Measurements from ENCODE around the gene NDST4.

NDST4 gene

GRCh38 chr4:114924311-114924710 is 189.1 kb downstream of the NDST4 start:
- DNase-seq (ENCODE audit: low read depth, low spot score), result no peak
- no peak overlapping the region for H3K4me3 ChIP-seq (ENCODE audit: low read length)

GRCh38 chr4:114922592-114922933 is 190.9 kb downstream of the NDST4 start:
- DNase-seq (ENCODE audit: low read depth, low spot score), result no peak
- H3K4me3 ChIP-seq (ENCODE audit: low read length), result no peak overlapping the region

- no peak for DNase-seq (ENCODE audit: low read depth, low spot score)
- H3K4me3 ChIP-seq (ENCODE audit: low read length), result no peak overlapping the region
These were observed 191.4 kb downstream of the NDST4 start for GRCh38 chr4:114921790-114922591.

- H3K4me3 ChIP-seq (ENCODE audit: low read length), result no peak overlapping the region
- no peak for DNase-seq (ENCODE audit: low read depth, low spot score)
These were observed 192.2 kb downstream of the NDST4 start for GRCh38 chr4:114921191-114921590.

- no peak for DNase-seq (ENCODE audit: low read depth, low spot score)
- no peak overlapping the region for H3K4me3 ChIP-seq (ENCODE audit: low read length)
These were observed 202.3 kb downstream of the NDST4 start for GRCh38 chr4:114911111-114911510.

- no peak for DNase-seq (ENCODE audit: low read depth, low spot score)
- no peak overlapping the region for H3K4me3 ChIP-seq (ENCODE audit: low read length)
These were observed 205.9 kb downstream of the NDST4 start for GRCh38 chr4:114907568-114907967.

- H3K4me3 ChIP-seq (ENCODE audit: low read length), result no peak overlapping the region
- no peak for DNase-seq (ENCODE audit: low read depth, low spot score)
These were observed 208.4 kb downstream of the NDST4 start for GRCh38 chr4:114905017-114905416.

GRCh38 chr4:114900934-114901333 is 212.5 kb downstream of the NDST4 start:
- H3K4me3 ChIP-seq (ENCODE audit: low read length), result no peak overlapping the region
- DNase-seq (ENCODE audit: low read depth, low spot score), result no peak

GRCh38 chr4:114890773-114891172 is 222.6 kb downstream of the NDST4 start:
- no peak for DNase-seq (ENCODE audit: low read depth, low spot score)

GRCh38 chr4:114886761-114887160 is 226.7 kb downstream of the NDST4 start:
- no peak for DNase-seq (ENCODE audit: low read depth, low spot score)
- H3K4me3 ChIP-seq (ENCODE audit: low read length), result no peak overlapping the region

More at GRCh38 chr4:114890773-114891172, 222.6 kb downstream of the NDST4 start:
- H3K4me3 ChIP-seq (ENCODE audit: low read length), result no peak overlapping the region

GRCh38 chr4:114883641-114884040 is 229.8 kb downstream of the NDST4 start:
- DNase-seq (ENCODE audit: low read depth, low spot score), result no peak
- no peak overlapping the region for H3K4me3 ChIP-seq (ENCODE audit: low read length)

GRCh38 chr4:114879916-114880669 is 233.3 kb downstream of the NDST4 start:
- H3K4me3 ChIP-seq (ENCODE audit: low read length), result no peak overlapping the region
- DNase-seq (ENCODE audit: low read depth, low spot score), result no peak

GRCh38 chr4:114875630-114876029 is 237.8 kb downstream of the NDST4 start:
- DNase-seq (ENCODE audit: low read depth, low spot score), result no peak
- no peak overlapping the region for H3K4me3 ChIP-seq (ENCODE audit: low read length)

GRCh38 chr4:114874321-114874720 is 239.1 kb downstream of the NDST4 start:
- no peak overlapping the region for H3K4me3 ChIP-seq (ENCODE audit: low read length)

GRCh38 chr4:114870987-114871386 is 242.4 kb downstream of the NDST4 start:
- DNase-seq (ENCODE audit: low read depth, low spot score), result no peak
- no peak overlapping the region for H3K4me3 ChIP-seq (ENCODE audit: low read length)

More at GRCh38 chr4:114874321-114874720, 239.1 kb downstream of the NDST4 start:
- no peak for DNase-seq (ENCODE audit: low read depth, low spot score)

- no peak for DNase-seq (ENCODE audit: low read depth, low spot score)
- no peak overlapping the region for H3K4me3 ChIP-seq (ENCODE audit: low read length)
These were observed 246.3 kb downstream of the NDST4 start for GRCh38 chr4:114866901-114867670.

- no peak for DNase-seq (ENCODE audit: low read depth, low spot score)
- H3K4me3 ChIP-seq (ENCODE audit: low read length), result no peak overlapping the region
These were observed 249.4 kb downstream of the NDST4 start for GRCh38 chr4:114864060-114864459.

GRCh38 chr4:114860786-114861185 is 252.6 kb downstream of the NDST4 start:
- H3K4me3 ChIP-seq (ENCODE audit: low read length), result no peak overlapping the region
- no peak for DNase-seq (ENCODE audit: low read depth, low spot score)

- DNase-seq (ENCODE audit: low read depth, low spot score), result no peak
- H3K4me3 ChIP-seq (ENCODE audit: low read length), result no peak overlapping the region
These were observed 255.6 kb downstream of the NDST4 start for GRCh38 chr4:114857831-114858230.

- no peak overlapping the region for H3K4me3 ChIP-seq (ENCODE audit: low read length)
- no peak for DNase-seq (ENCODE audit: low read depth, low spot score)
These were observed 273.4 kb downstream of the NDST4 start for GRCh38 chr4:114839986-114840385.

Measured in Jurkat, Clone E6-1 (cell line).